HL-60 (cell line): Measurements from ENCODE around the gene PRSS22.

Experiments used
- POLR2AphosphoS5 ChIP-seq: IDR thresholded peaks from 2 replicates; pipeline ENCODE4 v1.6.1; 2012; ENCODE audit warnings: low read depth
- TF ChIP-seq, protein P1 (sequence below): IDR thresholded peaks from one replicate; pipeline ENCODE4 v1.5.1; 2011; ENCODE audit warnings: low read length, control low read depth, inconsistent platforms; ENCODE audit not compliant: insufficient read depth

- TF ChIP-seq POLR2AphosphoS5: no peak
- TF ChIP-seq, protein P1, sequence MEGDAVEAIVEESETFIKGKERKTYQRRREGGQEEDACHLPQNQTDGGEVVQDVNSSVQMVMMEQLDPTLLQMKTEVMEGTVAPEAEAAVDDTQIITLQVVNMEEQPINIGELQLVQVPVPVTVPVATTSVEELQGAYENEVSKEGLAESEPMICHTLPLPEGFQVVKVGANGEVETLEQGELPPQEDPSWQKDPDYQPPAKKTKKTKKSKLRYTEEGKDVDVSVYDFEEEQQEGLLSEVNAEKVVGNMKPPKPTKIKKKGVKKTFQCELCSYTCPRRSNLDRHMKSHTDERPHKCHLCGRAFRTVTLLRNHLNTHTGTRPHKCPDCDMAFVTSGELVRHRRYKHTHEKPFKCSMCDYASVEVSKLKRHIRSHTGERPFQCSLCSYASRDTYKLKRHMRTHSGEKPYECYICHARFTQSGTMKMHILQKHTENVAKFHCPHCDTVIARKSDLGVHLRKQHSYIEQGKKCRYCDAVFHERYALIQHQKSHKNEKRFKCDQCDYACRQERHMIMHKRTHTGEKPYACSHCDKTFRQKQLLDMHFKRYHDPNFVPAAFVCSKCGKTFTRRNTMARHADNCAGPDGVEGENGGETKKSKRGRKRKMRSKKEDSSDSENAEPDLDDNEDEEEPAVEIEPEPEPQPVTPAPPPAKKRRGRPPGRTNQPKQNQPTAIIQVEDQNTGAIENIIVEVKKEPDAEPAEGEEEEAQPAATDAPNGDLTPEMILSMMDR: no peak
Measured at GRCh38 chr16:2819179-2819938, 38.6 kb downstream of the PRSS22 start.
